ENCODE results near the gene CMTM8. TPM values are rescaled to one million over a fixed set of nuclear protein-coding genes. Genes with fewer than 3 reads are reported as not detected.

The CMTM8 gene
- total and polyA plus RNA-seq, 2 experiments from 2014 or later, result 19.9 to 24.5 TPM

DNA sequence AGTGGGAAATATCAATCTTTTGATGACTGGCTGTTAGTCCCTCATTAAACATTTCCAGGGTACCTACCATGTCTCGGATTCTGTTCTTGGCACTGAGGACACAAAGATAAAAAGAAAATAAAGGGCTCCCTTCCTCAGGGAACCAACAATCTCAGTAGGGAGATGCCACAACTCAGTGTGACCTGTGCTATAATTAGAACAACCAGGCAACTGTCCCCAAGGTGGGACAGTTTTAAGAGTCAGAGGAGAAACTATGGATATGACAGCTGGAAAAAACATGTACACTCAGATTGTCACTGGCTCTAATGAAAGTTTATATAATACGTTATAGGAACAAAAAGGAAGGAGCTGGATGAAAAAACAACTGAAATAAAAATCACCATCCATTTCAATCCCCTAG lies 23.3 kb upstream of the CMTM8 start:
- TF ChIP-seq ZNF331 (CRISPR knock-in tag; IDR thresholded peaks at IDR 0.05; ENCODE audit: low read depth) (no peak), JUNB (IDR thresholded peaks at IDR 0.05; ENCODE audit: unreplicated experiment) (no peak), POLR2AphosphoS5 (IDR thresholded peaks at IDR 0.05; ENCODE audit: low read depth) (no peak), CREB1 (CRISPR knock-in tag; IDR thresholded peaks at IDR 0.05; ENCODE audit: low read depth) (no peak), ZNF114 (CRISPR knock-in tag; IDR thresholded peaks at IDR 0.05) (no peak), EZH2phosphoT487 (IDR thresholded peaks at IDR 0.05; ENCODE audit: unreplicated experiment) (no peak), NANOG (IDR thresholded peaks at IDR 0.05; ENCODE audit: borderline replicate concordance) (no peak), EZH2 (IDR thresholded peaks at IDR 0.05; ENCODE audit: low read depth, unreplicated experiment) (no peak), STAT1 (IDR thresholded peaks at IDR 0.05; ENCODE audit: unreplicated experiment) (no peak)
- TF ChIP-seq, protein P1, sequence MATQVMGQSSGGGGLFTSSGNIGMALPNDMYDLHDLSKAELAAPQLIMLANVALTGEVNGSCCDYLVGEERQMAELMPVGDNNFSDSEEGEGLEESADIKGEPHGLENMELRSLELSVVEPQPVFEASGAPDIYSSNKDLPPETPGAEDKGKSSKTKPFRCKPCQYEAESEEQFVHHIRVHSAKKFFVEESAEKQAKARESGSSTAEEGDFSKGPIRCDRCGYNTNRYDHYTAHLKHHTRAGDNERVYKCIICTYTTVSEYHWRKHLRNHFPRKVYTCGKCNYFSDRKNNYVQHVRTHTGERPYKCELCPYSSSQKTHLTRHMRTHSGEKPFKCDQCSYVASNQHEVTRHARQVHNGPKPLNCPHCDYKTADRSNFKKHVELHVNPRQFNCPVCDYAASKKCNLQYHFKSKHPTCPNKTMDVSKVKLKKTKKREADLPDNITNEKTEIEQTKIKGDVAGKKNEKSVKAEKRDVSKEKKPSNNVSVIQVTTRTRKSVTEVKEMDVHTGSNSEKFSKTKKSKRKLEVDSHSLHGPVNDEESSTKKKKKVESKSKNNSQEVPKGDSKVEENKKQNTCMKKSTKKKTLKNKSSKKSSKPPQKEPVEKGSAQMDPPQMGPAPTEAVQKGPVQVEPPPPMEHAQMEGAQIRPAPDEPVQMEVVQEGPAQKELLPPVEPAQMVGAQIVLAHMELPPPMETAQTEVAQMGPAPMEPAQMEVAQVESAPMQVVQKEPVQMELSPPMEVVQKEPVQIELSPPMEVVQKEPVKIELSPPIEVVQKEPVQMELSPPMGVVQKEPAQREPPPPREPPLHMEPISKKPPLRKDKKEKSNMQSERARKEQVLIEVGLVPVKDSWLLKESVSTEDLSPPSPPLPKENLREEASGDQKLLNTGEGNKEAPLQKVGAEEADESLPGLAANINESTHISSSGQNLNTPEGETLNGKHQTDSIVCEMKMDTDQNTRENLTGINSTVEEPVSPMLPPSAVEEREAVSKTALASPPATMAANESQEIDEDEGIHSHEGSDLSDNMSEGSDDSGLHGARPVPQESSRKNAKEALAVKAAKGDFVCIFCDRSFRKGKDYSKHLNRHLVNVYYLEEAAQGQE (IDR thresholded peaks at IDR 0.05; ENCODE audit: unreplicated experiment), result no peak
- TF ChIP-seq, protein P2, sequence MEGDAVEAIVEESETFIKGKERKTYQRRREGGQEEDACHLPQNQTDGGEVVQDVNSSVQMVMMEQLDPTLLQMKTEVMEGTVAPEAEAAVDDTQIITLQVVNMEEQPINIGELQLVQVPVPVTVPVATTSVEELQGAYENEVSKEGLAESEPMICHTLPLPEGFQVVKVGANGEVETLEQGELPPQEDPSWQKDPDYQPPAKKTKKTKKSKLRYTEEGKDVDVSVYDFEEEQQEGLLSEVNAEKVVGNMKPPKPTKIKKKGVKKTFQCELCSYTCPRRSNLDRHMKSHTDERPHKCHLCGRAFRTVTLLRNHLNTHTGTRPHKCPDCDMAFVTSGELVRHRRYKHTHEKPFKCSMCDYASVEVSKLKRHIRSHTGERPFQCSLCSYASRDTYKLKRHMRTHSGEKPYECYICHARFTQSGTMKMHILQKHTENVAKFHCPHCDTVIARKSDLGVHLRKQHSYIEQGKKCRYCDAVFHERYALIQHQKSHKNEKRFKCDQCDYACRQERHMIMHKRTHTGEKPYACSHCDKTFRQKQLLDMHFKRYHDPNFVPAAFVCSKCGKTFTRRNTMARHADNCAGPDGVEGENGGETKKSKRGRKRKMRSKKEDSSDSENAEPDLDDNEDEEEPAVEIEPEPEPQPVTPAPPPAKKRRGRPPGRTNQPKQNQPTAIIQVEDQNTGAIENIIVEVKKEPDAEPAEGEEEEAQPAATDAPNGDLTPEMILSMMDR (conservative IDR thresholded peaks at IDR 0.05; ENCODE audit: low read depth in 2 of 2), result no peak
- TF ChIP-seq, protein P3, sequence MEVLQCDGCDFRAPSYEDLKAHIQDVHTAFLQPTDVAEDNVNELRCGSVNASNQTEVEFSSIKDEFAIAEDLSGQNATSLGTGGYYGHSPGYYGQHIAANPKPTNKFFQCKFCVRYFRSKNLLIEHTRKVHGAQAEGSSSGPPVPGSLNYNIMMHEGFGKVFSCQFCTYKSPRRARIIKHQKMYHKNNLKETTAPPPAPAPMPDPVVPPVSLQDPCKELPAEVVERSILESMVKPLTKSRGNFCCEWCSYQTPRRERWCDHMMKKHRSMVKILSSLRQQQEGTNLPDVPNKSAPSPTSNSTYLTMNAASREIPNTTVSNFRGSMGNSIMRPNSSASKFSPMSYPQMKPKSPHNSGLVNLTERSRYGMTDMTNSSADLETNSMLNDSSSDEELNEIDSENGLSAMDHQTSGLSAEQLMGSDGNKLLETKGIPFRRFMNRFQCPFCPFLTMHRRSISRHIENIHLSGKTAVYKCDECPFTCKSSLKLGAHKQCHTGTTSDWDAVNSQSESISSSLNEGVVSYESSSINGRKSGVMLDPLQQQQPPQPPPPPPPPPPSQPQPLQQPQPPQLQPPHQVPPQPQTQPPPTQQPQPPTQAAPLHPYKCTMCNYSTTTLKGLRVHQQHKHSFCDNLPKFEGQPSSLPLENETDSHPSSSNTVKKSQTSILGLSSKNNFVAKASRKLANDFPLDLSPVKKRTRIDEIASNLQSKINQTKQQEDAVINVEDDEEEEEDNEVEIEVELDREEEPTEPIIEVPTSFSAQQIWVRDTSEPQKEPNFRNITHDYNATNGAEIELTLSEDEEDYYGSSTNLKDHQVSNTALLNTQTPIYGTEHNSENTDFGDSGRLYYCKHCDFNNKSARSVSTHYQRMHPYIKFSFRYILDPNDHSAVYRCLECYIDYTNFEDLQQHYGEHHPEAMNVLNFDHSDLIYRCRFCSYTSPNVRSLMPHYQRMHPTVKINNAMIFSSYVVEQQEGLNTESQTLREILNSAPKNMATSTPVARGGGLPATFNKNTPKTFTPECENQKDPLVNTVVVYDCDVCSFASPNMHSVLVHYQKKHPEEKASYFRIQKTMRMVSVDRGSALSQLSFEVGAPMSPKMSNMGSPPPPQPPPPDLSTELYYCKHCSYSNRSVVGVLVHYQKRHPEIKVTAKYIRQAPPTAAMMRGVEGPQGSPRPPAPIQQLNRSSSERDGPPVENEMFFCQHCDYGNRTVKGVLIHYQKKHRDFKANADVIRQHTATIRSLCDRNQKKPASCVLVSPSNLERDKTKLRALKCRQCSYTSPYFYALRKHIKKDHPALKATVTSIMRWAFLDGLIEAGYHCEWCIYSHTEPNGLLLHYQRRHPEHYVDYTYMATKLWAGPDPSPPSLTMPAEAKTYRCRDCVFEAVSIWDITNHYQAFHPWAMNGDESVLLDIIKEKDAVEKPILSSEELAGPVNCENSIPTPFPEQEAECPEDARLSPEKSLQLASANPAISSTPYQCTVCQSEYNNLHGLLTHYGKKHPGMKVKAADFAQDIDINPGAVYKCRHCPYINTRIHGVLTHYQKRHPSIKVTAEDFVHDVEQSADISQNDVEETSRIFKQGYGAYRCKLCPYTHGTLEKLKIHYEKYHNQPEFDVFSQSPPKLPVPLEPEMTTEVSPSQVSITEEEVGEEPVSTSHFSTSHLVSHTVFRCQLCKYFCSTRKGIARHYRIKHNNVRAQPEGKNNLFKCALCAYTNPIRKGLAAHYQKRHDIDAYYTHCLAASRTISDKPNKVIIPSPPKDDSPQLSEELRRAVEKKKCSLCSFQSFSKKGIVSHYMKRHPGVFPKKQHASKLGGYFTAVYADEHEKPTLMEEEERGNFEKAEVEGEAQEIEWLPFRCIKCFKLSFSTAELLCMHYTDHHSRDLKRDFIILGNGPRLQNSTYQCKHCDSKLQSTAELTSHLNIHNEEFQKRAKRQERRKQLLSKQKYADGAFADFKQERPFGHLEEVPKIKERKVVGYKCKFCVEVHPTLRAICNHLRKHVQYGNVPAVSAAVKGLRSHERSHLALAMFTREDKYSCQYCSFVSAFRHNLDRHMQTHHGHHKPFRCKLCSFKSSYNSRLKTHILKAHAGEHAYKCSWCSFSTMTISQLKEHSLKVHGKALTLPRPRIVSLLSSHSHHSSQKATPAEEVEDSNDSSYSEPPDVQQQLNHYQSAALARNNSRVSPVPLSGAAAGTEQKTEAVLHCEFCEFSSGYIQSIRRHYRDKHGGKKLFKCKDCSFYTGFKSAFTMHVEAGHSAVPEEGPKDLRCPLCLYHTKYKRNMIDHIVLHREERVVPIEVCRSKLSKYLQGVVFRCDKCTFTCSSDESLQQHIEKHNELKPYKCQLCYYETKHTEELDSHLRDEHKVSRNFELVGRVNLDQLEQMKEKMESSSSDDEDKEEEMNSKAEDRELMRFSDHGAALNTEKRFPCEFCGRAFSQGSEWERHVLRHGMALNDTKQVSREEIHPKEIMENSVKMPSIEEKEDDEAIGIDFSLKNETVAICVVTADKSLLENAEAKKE (CRISPR knock-in tag; IDR thresholded peaks at IDR 0.05), result no peak
- TF ChIP-seq, protein P4, sequence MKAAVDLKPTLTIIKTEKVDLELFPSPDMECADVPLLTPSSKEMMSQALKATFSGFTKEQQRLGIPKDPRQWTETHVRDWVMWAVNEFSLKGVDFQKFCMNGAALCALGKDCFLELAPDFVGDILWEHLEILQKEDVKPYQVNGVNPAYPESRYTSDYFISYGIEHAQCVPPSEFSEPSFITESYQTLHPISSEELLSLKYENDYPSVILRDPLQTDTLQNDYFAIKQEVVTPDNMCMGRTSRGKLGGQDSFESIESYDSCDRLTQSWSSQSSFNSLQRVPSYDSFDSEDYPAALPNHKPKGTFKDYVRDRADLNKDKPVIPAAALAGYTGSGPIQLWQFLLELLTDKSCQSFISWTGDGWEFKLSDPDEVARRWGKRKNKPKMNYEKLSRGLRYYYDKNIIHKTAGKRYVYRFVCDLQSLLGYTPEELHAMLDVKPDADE (IDR thresholded peaks at IDR 0.05), result no peak
- DNase-seq (ENCODE audit: low spot score) (no peak), ATAC-seq (no peak)
- Histone ChIP-seq H3K79me2 (replicated peaks; ENCODE audit: insufficient read depth) (no peaks in the 10 kb centered on the region), H3K4me1 (ENCODE audit: insufficient read depth) (no peaks in the 10 kb centered on the region), H2AFZ (no peak overlapping the region), H3K4me3 (no peak overlapping the region), H3K4me2 (no peak overlapping the region), H3K9me2 (ENCODE audit: insufficient read depth) (no peaks in the 10 kb centered on the region), H4K20me1 (replicated peaks; ENCODE audit: insufficient read depth) (no peaks in the 10 kb centered on the region), H3K27ac (ENCODE audit: low read depth) (no peak overlapping the region), H3F3A (replicated peaks; ENCODE audit: low read depth) (no peaks in the 10 kb centered on the region), H3K27me3 (ENCODE audit: insufficient read depth) (no peaks in the 10 kb centered on the region), H3K36me3 (ENCODE audit: insufficient read depth) (no peaks in the 10 kb centered on the region)
- no peaks in the 10 kb centered on the region for H3K36me3 Mint-ChIP-seq (ENCODE audit: low read depth)
- no peak overlapping the region for H3K4me3 Mint-ChIP-seq
- H3K27me3 Mint-ChIP-seq (ENCODE audit: insufficient read depth, low read depth, poor library complexity), result no peaks in the 10 kb centered on the region
- no peaks in the 10 kb centered on the region for H3K9me3 Mint-ChIP-seq
- H3K4me1 Mint-ChIP-seq, result no peaks in the 10 kb centered on the region
- no peak overlapping the region for H3K27ac Mint-ChIP-seq
